GM19193 (cell line): ENCODE data around the gene LCLAT1.

ENCODE experiments used
- POLR2A ChIP-seq: IDR thresholded peaks from 4 replicates; pipeline ENCODE4 v1.6.1; 2011; ENCODE audit not compliant: insufficient read depth, insufficient read length; ENCODE audit errors: extremely low read depth

The LCLAT1 gene

GRCh38 chr2:30639836-30640235 lies 192.8 kb downstream of the LCLAT1 start:
- TF ChIP-seq POLR2A = no peak

DNA sequence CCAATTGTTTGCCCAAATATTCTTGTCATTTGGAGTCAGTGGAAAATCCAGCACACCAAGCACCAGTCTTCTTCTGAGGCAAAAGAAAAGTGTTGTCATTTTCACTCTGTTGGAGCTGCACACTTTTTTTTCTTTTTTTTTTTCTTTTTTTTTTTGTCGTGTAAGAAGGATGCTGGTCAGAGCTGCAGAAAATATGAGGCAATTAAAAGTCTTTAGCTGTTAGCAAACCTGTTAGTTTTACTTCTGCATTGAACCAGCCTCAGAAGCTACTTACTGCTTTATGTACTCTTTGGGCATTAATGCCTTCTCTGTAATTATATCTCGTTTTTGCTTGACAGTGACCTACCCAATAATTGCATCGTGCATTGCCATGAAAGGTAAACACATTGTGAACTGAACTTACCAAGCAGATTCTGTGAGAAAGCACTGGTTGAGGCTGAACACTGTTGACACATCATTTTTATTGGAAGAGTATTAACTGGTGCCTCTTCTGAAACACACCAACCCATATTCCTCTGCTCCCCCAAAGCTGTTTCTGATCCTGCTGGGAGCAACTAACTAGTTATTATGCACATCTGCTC lies 194.8 kb downstream of the LCLAT1 start:
- TF ChIP-seq POLR2A = no peak

GRCh38 chr2:30643674-30644073 lies 196.6 kb downstream of the LCLAT1 start:
- no peak for TF ChIP-seq POLR2A

GRCh38 chr2:30645081-30645744 lies 198.2 kb downstream of the LCLAT1 start:
- TF ChIP-seq POLR2A = no peak

- TF ChIP-seq POLR2A = no peak
Observed at GRCh38 chr2:30645745-30646119, 198.7 kb downstream of the LCLAT1 start.

- TF ChIP-seq POLR2A = no peak
Observed at GRCh38 chr2:30647752-30648457, 200.9 kb downstream of the LCLAT1 start.

DNA sequence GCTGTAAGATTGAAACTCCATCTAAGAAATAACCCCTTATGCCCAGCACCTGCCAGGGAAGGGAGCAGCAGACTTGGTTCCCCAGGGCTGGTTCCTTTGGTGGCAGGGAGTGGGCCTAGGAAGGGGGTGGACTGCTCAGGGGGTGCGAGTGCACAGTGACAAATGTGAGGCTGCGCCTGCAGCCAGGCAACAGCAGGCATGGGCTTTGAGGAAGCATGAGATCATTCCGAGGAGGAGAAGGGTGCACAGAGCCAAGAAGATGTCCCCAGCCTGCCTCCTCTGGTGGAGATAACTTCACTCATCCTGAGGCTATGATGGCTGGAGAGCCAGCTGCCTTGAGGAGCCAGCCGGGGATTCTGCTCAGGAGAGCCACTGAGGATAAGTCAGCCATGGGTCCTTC lies 202.2 kb downstream of the LCLAT1 start:
- no peak for TF ChIP-seq POLR2A

DNA sequence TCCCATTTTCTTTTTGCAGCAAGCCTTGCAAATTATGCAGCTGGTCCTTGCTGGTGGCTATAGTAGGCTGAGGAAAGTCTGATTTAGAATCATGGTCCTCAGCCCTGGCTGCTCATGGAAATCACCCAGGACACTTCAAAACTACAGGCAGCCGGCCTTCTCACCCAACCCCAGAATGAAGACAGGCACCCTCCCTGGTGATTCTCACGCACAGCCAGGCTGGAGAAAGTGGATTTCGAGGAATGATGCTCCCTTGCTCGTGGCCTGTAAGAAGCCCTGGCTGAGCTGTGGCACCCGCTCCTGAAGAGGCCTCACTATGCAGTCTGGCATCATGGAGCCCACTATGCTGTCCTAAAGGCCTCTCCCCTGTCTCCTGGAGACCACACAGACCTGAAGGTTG lies 202.8 kb downstream of the LCLAT1 start:
- TF ChIP-seq POLR2A = no peak

- TF ChIP-seq POLR2A = no peak
Observed at GRCh38 chr2:30652271-30652915, 205.3 kb downstream of the LCLAT1 start.

GRCh38 chr2:30653847-30654246 lies 206.8 kb downstream of the LCLAT1 start:
- TF ChIP-seq POLR2A = no peak

- TF ChIP-seq POLR2A = no peak
Observed at GRCh38 chr2:30654404-30654803, 207.4 kb downstream of the LCLAT1 start.

GRCh38 chr2:30655211-30655610 lies 208.2 kb downstream of the LCLAT1 start:
- TF ChIP-seq POLR2A = no peak

GRCh38 chr2:30655660-30656059 lies 208.6 kb downstream of the LCLAT1 start:
- no peak for TF ChIP-seq POLR2A

DNA sequence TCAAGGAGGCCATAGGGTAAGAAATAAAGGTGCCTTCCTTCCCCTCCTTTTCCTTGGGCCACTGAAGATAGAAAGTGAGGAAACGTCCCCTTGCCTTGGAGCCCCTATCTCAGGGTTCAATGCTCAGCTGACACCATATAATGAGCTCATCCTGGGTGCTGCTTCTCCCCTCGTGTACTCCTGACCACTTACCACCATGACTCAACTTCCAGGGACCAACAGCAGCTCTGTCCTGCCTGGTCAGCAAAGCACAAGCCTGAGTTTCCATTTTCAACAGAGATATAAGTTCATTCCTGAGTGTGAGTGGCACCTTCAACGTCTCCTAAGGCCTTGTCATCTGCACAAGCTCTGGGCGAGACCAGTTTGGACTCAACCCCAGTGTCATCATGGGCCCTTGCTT lies 209.0 kb downstream of the LCLAT1 start:
- TF ChIP-seq POLR2A = no peak
